Spinal cord (tissue), 10 donors: Measurements from ENCODE around the gene BRCA1. TPM values are rescaled to one million over a fixed set of nuclear protein-coding genes. Genes with fewer than 3 reads are reported as not detected.
"Not testable (repeated sequence)": the region's sequence is repeated elsewhere in the genome, so short reads cannot be mapped to it uniquely, and the experiment has no call there.

ENCODE experiments used
- DNase-seq, 6 donors: peaks; one replicate each; pipeline versions ENCODE4 v3.0.0 to v3.0.0-alpha.2; 2013 to 2015; ENCODE audit warnings: low spot score in 6 of 6, low read depth in 4 of 6
- H3K27ac ChIP-seq: one replicate; pipeline ENCODE4 v1.5.1; 2013; ENCODE audit warnings: low read depth, low read length, control low read depth
- H3K27me3 ChIP-seq: one replicate; pipeline ENCODE4 v1.6.1; 2013; ENCODE audit warnings: low read length; ENCODE audit not compliant: control insufficient read depth, insufficient read depth
- H3K36me3 ChIP-seq: one replicate; pipeline ENCODE4 v1.6.1; 2013; ENCODE audit warnings: low read length; ENCODE audit not compliant: control insufficient read depth, insufficient read depth
- H3K4me1 ChIP-seq: one replicate; pipeline ENCODE4 v1.6.1; 2013; ENCODE audit warnings: low read length; ENCODE audit not compliant: control insufficient read depth, insufficient read depth
- H3K4me3 ChIP-seq: one replicate; pipeline ENCODE4 v1.5.1; 2013; ENCODE audit warnings: low read depth, low read length, control low read depth
- H3K9me3 ChIP-seq: one replicate; pipeline ENCODE4 v1.6.1; 2013; ENCODE audit warnings: low read length; ENCODE audit not compliant: control insufficient read depth, insufficient read depth
- WGBS: methylation state at CpG from one replicate; pipeline ENCODE4 v1.1.5; 2013; ENCODE audit warnings: missing lambda C conversion rate; ENCODE audit not compliant: insufficient coverage; 5-methylcytosine and 5-hydroxymethylcytosine counted together
- polyA plus RNA-seq, 2 donors: library from polyadenylated mRNA; unstranded; fragments of 120-200 nt; gene quantifications; one replicate each; pipeline ENCODE4 v1.2.1, GENCODE V29; 2013; ENCODE audit not compliant: insufficient read length in 2 of 2
- total RNA-seq, 2 donors: library from RNA; depleted of rRNA in 1 of 2; stranded (reverse); fragments of 120-200 nt in 1 of 2; fragments of >200 nt in 1 of 2; gene quantifications; one replicate each; pipeline versions ENCODE4 v1.2.3 to v1.2.4, GENCODE V29; 2013 to 2014
- donor health status: healthy.

BRCA1 gene
- total and polyA plus RNA-seq, 4 donors, result 8.5 to 16.2 (median 10.4) TPM

DNA sequence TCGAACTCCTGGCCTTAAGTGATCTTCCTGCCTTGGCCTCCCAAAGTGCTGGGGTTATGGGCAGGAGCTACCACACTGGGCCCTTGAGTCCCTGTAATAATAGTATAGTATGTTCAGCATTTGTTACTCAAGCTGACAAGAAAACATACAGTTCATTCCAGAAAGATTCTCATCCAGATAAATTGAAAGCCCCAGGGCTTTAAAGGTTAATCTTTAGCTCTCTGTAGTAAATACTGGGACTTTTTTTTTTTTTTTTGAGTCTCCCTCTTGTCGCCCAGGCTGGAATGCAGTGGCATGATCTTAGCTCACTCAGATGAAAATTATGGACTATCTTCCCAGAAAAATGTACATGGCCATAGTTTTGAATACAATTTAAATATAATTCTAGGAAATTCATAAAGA lies 11.0 kb downstream of the BRCA1 start:
- H3K9me3 ChIP-seq, result no peaks in the 10 kb centered on the region
- DNase-seq, result no peak
- no CpG with 5 or more reads among the region's 2 CpGs for WGBS
- H3K27ac ChIP-seq, result no peak overlapping the region
- no peak overlapping the region for H3K4me3 ChIP-seq
- H3K27me3 ChIP-seq, result no peaks in the 10 kb centered on the region
- H3K36me3 ChIP-seq, result no peaks in the 10 kb centered on the region
- no peaks in the 10 kb centered on the region for H3K4me1 ChIP-seq

- H3K27me3 ChIP-seq, result no peaks in the 10 kb centered on the region
- no peaks in the 10 kb centered on the region for H3K9me3 ChIP-seq
- no peak overlapping the region for H3K4me3 ChIP-seq
- H3K27ac ChIP-seq, result no peak overlapping the region
- no CpG with 5 or more reads among the region's 1 CpG for WGBS
- DNase-seq, result peak in 1 of 6 donors; percentile 47
- peaks cover 9% of the 10 kb centered on the region for H3K36me3 ChIP-seq
- H3K4me1 ChIP-seq, result no peaks in the 10 kb centered on the region
Measured at GRCh38 chr17:43106552-43106951, 18.6 kb downstream of the BRCA1 start.

DNA sequence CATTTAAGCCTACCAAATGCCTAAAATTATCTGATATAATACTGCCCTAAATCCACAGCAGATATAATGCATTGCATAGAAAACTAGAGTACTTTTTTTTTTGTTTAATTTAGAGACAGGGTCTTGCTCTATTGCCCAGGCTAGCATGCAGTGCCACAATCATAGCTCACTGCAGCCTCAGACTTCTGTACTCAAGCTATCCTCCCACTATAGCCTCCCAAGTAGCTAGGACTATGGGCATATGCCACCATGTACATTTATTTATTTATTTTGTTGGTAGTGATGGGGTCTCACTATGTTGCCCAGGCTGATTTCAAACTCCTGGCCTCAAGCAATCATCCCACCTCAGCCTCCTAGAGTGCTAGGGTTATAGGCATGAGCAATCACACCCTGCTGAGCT lies 20.0 kb downstream of the BRCA1 start:
- no peaks in the 10 kb centered on the region for H3K27me3 ChIP-seq
- H3K4me3 ChIP-seq, result no peak overlapping the region
- no peaks in the 10 kb centered on the region for H3K9me3 ChIP-seq
- H3K36me3 ChIP-seq, result peaks cover 11% of the 10 kb centered on the region
- no peak overlapping the region for H3K27ac ChIP-seq
- no peak for DNase-seq
- no peaks in the 10 kb centered on the region for H3K4me1 ChIP-seq

DNA sequence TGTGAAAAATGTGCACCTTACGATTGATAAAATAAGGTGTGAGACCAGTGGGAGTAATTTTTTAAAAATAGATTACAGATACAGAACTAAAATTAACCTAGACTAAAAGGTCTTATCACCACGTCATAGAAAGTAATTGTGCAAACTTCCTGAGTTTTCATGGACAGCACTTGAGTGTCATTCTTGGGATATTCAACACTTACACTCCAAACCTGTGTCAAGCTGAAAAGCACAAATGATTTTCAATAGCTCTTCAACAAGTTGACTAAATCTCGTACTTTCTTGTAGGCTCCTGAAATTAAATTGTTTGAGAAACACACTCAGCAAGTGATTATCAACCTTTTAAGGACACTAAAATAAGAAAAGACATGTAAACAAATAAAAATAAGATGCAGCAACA lies 20.5 kb downstream of the BRCA1 start:
- Histone ChIP-seq H3K9me3 (no peaks in the 10 kb centered on the region), H3K4me3 (no peak overlapping the region), H3K36me3 (peaks cover 11% of the 10 kb centered on the region), H3K4me1 (no peaks in the 10 kb centered on the region), H3K27ac (no peak overlapping the region), H3K27me3 (no peaks in the 10 kb centered on the region)
- no CpG with 5 or more reads among the region's 3 CpGs for WGBS
- no peak for DNase-seq

DNA sequence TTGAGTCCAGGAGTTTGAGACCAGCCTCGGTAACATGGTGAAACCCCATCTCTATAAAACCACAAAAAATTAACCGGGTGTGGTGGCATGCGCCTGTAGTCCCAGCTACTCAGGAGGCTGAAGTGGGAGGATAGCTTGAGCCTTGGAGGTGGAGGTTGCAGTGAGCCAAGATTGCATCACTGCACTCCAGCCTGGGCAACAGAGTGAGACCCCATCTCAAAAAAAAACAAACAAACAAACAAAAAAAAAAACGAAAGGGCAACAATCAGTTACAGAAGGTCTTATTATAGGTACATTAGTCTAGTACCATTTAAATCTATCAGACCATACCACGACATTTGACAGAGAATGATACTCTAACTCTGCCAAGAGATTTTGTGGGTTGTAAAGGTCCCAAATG lies 29.8 kb downstream of the BRCA1 start:
- H3K36me3 ChIP-seq, H3K4me1 ChIP-seq, H3K27me3 ChIP-seq, H3K4me3 ChIP-seq, DNase-seq, H3K9me3 ChIP-seq, H3K27ac ChIP-seq: not testable (repeated sequence)
- WGBS, result no CpG with 5 or more reads among the region's 5 CpGs

DNA sequence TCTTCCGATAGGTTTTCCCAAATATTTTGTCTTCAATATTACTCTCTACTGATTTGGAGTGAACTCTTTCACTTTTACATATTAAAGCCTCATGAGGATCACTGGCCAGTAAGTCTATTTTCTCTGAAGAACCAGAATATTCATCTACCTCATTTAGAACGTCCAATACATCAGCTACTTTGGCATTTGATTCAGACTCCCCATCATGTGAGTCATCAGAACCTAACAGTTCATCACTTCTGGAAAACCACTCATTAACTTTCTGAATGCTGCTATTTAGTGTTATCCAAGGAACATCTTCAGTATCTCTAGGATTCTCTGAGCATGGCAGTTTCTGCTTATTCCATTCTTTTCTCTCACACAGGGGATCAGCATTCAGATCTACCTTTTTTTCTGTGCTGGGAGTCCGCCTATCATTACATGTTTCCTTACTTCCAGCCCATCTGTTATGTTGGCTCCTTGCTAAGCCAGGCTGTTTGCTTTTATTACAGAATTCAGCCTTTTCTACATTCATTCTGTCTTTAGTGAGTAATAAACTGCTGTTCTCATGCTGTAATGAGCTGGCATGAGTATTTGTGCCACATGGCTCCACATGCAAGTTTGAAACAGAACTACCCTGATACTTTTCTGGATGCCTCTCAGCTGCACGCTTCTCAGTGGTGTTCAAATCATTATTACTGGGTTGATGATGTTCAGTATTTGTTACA lies 30.9 kb downstream of the BRCA1 start:
- no peaks in the 10 kb centered on the region for H3K4me1 ChIP-seq
- H3K27ac ChIP-seq, result no peak overlapping the region
- no peaks in the 10 kb centered on the region for H3K36me3 ChIP-seq
- no peak overlapping the region for H3K4me3 ChIP-seq
- H3K9me3 ChIP-seq, result no peaks in the 10 kb centered on the region
- WGBS, result 70% methylated on average over 1 of the region's 4 CpGs
- DNase-seq, result peak in 5 of 6 donors; percentile 20 to 92 (median 37)
- no peaks in the 10 kb centered on the region for H3K27me3 ChIP-seq

DNA sequence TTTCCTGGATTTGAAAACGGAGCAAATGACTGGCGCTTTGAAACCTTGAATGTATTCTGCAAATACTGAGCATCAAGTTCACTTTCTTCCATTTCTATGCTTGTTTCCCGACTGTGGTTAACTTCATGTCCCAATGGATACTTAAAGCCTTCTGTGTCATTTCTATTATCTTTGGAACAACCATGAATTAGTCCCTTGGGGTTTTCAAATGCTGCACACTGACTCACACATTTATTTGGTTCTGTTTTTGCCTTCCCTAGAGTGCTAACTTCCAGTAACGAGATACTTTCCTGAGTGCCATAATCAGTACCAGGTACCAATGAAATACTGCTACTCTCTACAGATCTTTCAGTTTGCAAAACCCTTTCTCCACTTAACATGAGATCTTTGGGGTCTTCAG lies 32.3 kb downstream of the BRCA1 start:
- no peak overlapping the region for H3K4me3 ChIP-seq
- no peaks in the 10 kb centered on the region for H3K9me3 ChIP-seq
- peak in 1 of 6 donors; percentile 67 for DNase-seq
- H3K36me3 ChIP-seq, result no peaks in the 10 kb centered on the region
- H3K27ac ChIP-seq, result no peak overlapping the region
- H3K27me3 ChIP-seq, result no peaks in the 10 kb centered on the region
- WGBS, result 60% methylated on average over 4 of the region's 4 CpGs
- H3K4me1 ChIP-seq, result no peaks in the 10 kb centered on the region

DNA sequence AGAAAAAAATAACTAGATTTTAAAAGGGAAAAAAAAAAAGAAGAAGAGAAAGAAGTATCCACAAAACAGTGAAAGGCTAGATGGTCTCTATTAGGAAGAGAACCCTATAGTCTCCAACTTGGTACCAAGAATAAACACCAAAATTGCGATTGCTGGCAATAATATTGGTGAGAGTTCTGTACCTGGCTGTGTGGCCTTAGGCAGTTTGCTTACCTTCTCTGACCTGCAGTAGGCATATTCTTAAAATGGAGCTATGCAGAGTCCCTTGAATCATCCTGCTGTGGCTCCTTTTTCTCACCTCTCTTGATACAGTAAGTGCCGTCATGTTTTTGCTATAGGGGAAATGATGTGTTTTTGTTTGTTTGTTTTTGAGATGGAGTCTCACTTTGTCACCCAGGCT lies 35.1 kb downstream of the BRCA1 start:
- Histone ChIP-seq H3K27me3 (no peaks in the 10 kb centered on the region), H3K9me3 (no peaks in the 10 kb centered on the region), H3K4me1 (no peaks in the 10 kb centered on the region), H3K27ac (no peak overlapping the region), H3K4me3 (no peak overlapping the region), H3K36me3 (no peaks in the 10 kb centered on the region)
- no peak for DNase-seq
- WGBS, result 100% methylated on average over 1 of the region's 2 CpGs

DNA sequence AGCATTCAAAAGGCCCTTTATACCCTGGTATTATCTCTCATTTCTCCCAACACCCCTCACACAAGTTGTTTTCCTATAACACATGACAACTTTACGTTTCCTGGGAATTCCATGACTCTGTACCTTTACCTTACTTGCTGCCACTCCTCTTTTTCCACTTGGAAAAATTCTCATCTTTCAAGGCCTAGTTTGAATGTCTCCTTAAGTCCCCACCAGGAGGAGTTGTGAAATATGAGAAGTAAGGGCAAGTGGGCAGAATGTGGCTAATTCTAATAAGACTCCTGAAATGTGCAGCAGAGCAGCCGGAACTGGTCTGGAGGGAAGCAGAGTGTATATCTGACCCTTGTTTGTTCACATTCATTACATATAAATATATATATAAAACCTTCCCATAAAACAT lies 39.7 kb downstream of the BRCA1 start:
- no peak overlapping the region for H3K4me3 ChIP-seq

DNA sequence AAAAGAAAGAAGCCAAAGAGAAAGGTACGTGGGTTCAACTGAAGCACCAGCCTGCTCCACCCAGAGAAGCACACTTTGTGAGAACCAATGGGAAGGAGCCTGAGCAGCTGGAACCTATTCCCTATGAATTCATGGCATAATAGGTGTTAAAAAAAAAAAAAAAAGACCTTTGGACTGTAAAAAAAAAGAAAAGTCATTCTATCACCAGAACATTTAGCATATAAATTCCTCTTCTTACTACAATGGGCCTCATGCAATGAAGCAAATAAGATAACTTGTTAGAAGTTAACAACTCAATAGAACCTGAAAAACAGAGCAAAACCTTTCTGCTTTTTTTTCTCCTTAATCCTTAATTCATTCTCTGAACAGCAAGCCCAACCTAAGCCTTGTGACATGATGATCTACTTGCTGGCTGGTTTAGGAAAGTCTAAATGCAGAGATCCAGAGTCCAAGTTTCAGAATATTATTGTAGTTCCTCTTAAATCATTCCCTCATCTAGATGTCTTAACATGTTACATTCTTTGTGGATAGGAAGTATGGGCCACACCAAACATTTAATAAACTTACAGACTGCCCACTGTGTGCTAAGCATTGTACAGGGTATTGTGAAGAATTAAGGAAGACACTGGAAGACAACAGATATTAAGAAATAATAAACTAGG lies 45.4 kb downstream of the BRCA1 start:
- Histone ChIP-seq H3K4me3 (no peak overlapping the region), H3K36me3 (no peaks in the 10 kb centered on the region), H3K4me1 (no peaks in the 10 kb centered on the region), H3K27ac (no peak overlapping the region), H3K27me3 (no peaks in the 10 kb centered on the region), H3K9me3 (no peaks in the 10 kb centered on the region)
- DNase-seq, result no peak
- 80% methylated on average over 1 of the region's 1 CpG for WGBS

More for the DNA sequence above, 39.7 kb downstream of the BRCA1 start:
- H3K4me1 ChIP-seq, result no peaks in the 10 kb centered on the region
- H3K27me3 ChIP-seq, result no peaks in the 10 kb centered on the region
- no peaks in the 10 kb centered on the region for H3K36me3 ChIP-seq
- H3K27ac ChIP-seq, result no peak overlapping the region
- H3K9me3 ChIP-seq, result no peaks in the 10 kb centered on the region
- DNase-seq, result no peak
- 100% methylated on average over 1 of the region's 2 CpGs for WGBS
